Spleen (tissue), 11 donors: ENCODE data around the gene PRKCA. TPM values are rescaled to one million over a fixed set of nuclear protein-coding genes. Genes with fewer than 3 reads are reported as not detected.

Source experiments
- DNase-seq: peaks from one replicate; pipeline ENCODE4 v3.0.0-alpha.2; 2020
- H3K27ac ChIP-seq, 8 donors: fragments of 200-600 bp; sonication (generic) in 7 of 8; 1 replicate in 4 of 8; 2 replicates in 4 of 8; pipeline versions ENCODE4 v1.5.0 to v1.8.0; 2016 to 2021; ENCODE audit warnings: inconsistent platforms in 4 of 8, mild to moderate bottlenecking in 4 of 8, moderate library complexity in 1 of 8
- H3K27me3 ChIP-seq, 7 donors: fragments of 200-600 bp; sonication (generic) in 6 of 7; replicated peaks in 1 of 7; 1 replicate in 4 of 7; 2 replicates in 3 of 7; pipeline versions ENCODE4 v1.5.0 to v1.8.0; 2016 to 2021; ENCODE audit warnings: inconsistent platforms in 3 of 7, mild to moderate bottlenecking in 1 of 7
- H3K36me3 ChIP-seq, 6 donors: fragments of 200-600 bp; sonication (generic) in 5 of 6; 1 replicate in 4 of 6; 2 replicates in 2 of 6; pipeline versions ENCODE4 v1.5.0 to v1.8.0; 2016 to 2021; ENCODE audit warnings: inconsistent platforms in 2 of 6
- H3K4me1 ChIP-seq, 6 donors: fragments of 200-600 bp; sonication (generic) in 5 of 6; 1 replicate in 3 of 6; 2 replicates in 3 of 6; pipeline versions ENCODE4 v1.5.0 to v1.8.0; 2016 to 2021; ENCODE audit warnings: inconsistent platforms in 3 of 6
- H3K4me3 ChIP-seq, 8 donors: fragments of 200-600 bp; sonication (generic) in 7 of 8; 1 replicate in 4 of 8; 2 replicates in 4 of 8; pipeline versions ENCODE4 v1.5.0 to v1.8.0; 2016 to 2021; ENCODE audit warnings: inconsistent platforms in 4 of 8, mild to moderate bottlenecking in 4 of 8, moderate library complexity in 2 of 8
- H3K9me3 ChIP-seq, 8 donors: fragments of 200-600 bp; sonication (generic) in 7 of 8; 1 replicate in 4 of 8; 2 replicates in 4 of 8; pipeline versions ENCODE4 v1.5.0 to v1.8.0; 2016 to 2021; ENCODE audit warnings: inconsistent platforms in 4 of 8
- CTCF ChIP-seq, 11 experiments: fragments of 200-600 bp in 7 of 11; fragments of 450-650 bp in 4 of 11; sonication (generic) in 4 of 11; IDR thresholded peaks in 8 of 11; conservative IDR thresholded peaks in 3 of 11; 1 replicate in 7 of 11; 2 replicates in 4 of 11; pipeline versions ENCODE4 v1.4.0 to v1.8.0; 2016 to 2021; ENCODE audit warnings: antibody characterized with exemption in 11 of 11, inconsistent platforms in 4 of 11, mild to moderate bottlenecking in 1 of 11
- POLR2A ChIP-seq, 3 donors: fragments of 450-650 bp; IDR thresholded peaks; one replicate each; pipeline ENCODE4 v1.5.1; 2017; ENCODE audit warnings: antibody characterized with exemption in 3 of 3, mild to moderate bottlenecking in 1 of 3
- POLR2AphosphoS5 ChIP-seq, 3 donors: sonication (generic); formaldehyde crosslinking; IDR thresholded peaks; one replicate each; pipeline ENCODE4 v1.5.1; 2017; ENCODE audit warnings: antibody characterized with exemption in 3 of 3
- WGBS, 5 donors: extraction: QIAGEN DNeasy Blood & Tissue Kit in 3 of 5; methylation state at CpG; one replicate each; pipeline versions ENCODE4 v1.1.5 to v1.1.7; 2013 to 2018; 5-methylcytosine and 5-hydroxymethylcytosine counted together
- intact Hi-C: fragments of 100-400 bp; cut with DNase I; formaldehyde crosslinking; loops from one replicate; pipeline ENCODE4 v1.15.0; 2023; ENCODE audit warnings: low total_unique reads
- polyA plus RNA-seq, 3 donors: library from polyadenylated mRNA; stranded (reverse); fragments of 200-250 nt; gene quantifications; one replicate each; pipeline ENCODE4 v1.2.1, GENCODE V29; 2013
- total RNA-seq, 7 donors: library from RNA; depleted of rRNA in 3 of 7; stranded (reverse); fragments of >200 nt in 3 of 7; fragmentation: NEBNext Ultra II Directional in 4 of 7; extraction: Animal tissue kit (Norgen Biotek cat#: 25700) in 4 of 7; gene quantifications; one replicate each; pipeline versions ENCODE4 v1.1.0 to v1.2.1, GENCODE V29; 2016 to 2021
- donor health status: healthy with polysubstance abuse.
- donor health status: DM: no; HTN: no; CAD: no; lungs with moderate emphysema.
- donor health status: DM: no; HTN: no; CAD: no.
- donor health status: Bipolar disorder and iron deficiency.
- donor health status: healthy.
- donor health status: DM: no; HTN: no; CAD: no.
- donor health status: DM: yes; HTN: yes; CAD: no.

Gene PRKCA
- total and polyA plus RNA-seq, 10 donors, result 1.7 to 59.7 (median 31.2) TPM

- Histone ChIP-seq H3K9me3 (no peaks in the 10 kb centered on the region), H3K4me3 (peak overlapping the region in 1 of 8 donors; percentile 13), H3K27me3 (peaks cover 0 to 94% (median 31%) of the 10 kb centered on the region in 7 donors), H3K36me3 (no peaks in the 10 kb centered on the region), H3K4me1 (peaks cover 0 to 7% (median 0%) of the 10 kb centered on the region in 6 donors), H3K27ac (no peak overlapping the region)
- no peak for DNase-seq
- WGBS, 5 donors, result 39 to 75% (median 42%) methylated on average over 4 to 7 of the region's 7 CpGs
- TF ChIP-seq CTCF (IDR thresholded peaks at IDR 0.05 in 8 of 11, conservative IDR thresholded peaks at IDR 0.05 in 3 of 11) (no peak), POLR2A (IDR thresholded peaks at IDR 0.05) (no peak), POLR2AphosphoS5 (IDR thresholded peaks at IDR 0.05) (no peak)
- intact Hi-C loops, result no loop called here
Measured at GRCh38 chr17:66834426-66834918, 532.1 kb downstream of the PRKCA start.

GRCh38 chr17:66834919-66835454 is 532.6 kb downstream of the PRKCA start, which contains the start of gene CACNG5:
CACNG5 (plus strand) TSS chr17:66835117; CDS start chr17:66877333, 42,216 bp downstream.
- no peaks in the 10 kb centered on the region for H3K36me3 ChIP-seq
- DNase-seq, result no peak
- H3K4me3 ChIP-seq, result peak within 1 kb of the TSS in 1 of 8 donors; percentile 13
- no peak within 1 kb of the TSS for H3K27ac ChIP-seq
- intact Hi-C loops, result no loop called here
- H3K9me3 ChIP-seq, result no peaks in the 10 kb centered on the region
- WGBS, 5 donors, result 2 to 21% (median 7%) methylated on average over 10 to 57 of the region's 57 CpGs
- TF ChIP-seq CTCF (IDR thresholded peaks at IDR 0.05 in 8 of 11, conservative IDR thresholded peaks at IDR 0.05 in 3 of 11) (no peak), POLR2AphosphoS5 (IDR thresholded peaks at IDR 0.05) (no peak), POLR2A (IDR thresholded peaks at IDR 0.05) (no peak)
- H3K27me3 ChIP-seq, result peaks cover 0 to 94% (median 31%) of the 10 kb centered on the region in 7 donors
- H3K4me1 ChIP-seq, result peaks cover 0 to 7% (median 0%) of the 10 kb centered on the region in 6 donors

GRCh38 chr17:66835476-66835875 is 533.1 kb downstream of the PRKCA start:
- 45 to 83% (median 51%) methylated on average over 4 to 16 of the region's 16 CpGs for WGBS, 5 donors
- TF ChIP-seq POLR2AphosphoS5 (IDR thresholded peaks at IDR 0.05) (no peak), CTCF (IDR thresholded peaks at IDR 0.05 in 8 of 11, conservative IDR thresholded peaks at IDR 0.05 in 3 of 11) (no peak), POLR2A (IDR thresholded peaks at IDR 0.05) (no peak)
- Histone ChIP-seq H3K9me3 (no peaks in the 10 kb centered on the region), H3K27ac (no peak overlapping the region), H3K27me3 (peaks cover 0 to 94% (median 30%) of the 10 kb centered on the region in 7 donors), H3K36me3 (no peaks in the 10 kb centered on the region), H3K4me3 (no peak overlapping the region), H3K4me1 (peaks cover 0 to 7% (median 0%) of the 10 kb centered on the region in 6 donors)
- intact Hi-C loops, result no loop called here
- DNase-seq, result no peak
